Measurements from ENCODE around the gene ONECUT3.

ONECUT3 gene

GRCh38 chr19:1770866-1771576 is 17.7 kb downstream of the ONECUT3 start:
- no peak overlapping the region for H3K4me3 ChIP-seq (ENCODE audit: control insufficient read depth, low read depth, low read length)
- TF ChIP-seq CTCF (IDR thresholded peaks at IDR 0.05; ENCODE audit: control insufficient read depth, insufficient read depth, low read depth, low read length, missing control alignments): no peak
- no peak for DNase-seq (ENCODE audit: low read depth)

GRCh38 chr19:1773184-1773583 is 19.9 kb downstream of the ONECUT3 start:
- DNase-seq (ENCODE audit: low read depth): peak; percentile 28
- H3K4me3 ChIP-seq (ENCODE audit: control insufficient read depth, low read depth, low read length): no peak overlapping the region
- no peak for TF ChIP-seq CTCF (IDR thresholded peaks at IDR 0.05; ENCODE audit: control insufficient read depth, insufficient read depth, low read depth, low read length, missing control alignments)

- DNase-seq (ENCODE audit: low read depth): no peak
- TF ChIP-seq CTCF (IDR thresholded peaks at IDR 0.05; ENCODE audit: control insufficient read depth, insufficient read depth, low read depth, low read length, missing control alignments): peak; percentile 26
- no peak overlapping the region for H3K4me3 ChIP-seq (ENCODE audit: control insufficient read depth, low read depth, low read length)
These were observed 21.9 kb downstream of the ONECUT3 start for GRCh38 chr19:1774989-1775772.

- no peak for DNase-seq (ENCODE audit: low read depth)
- no peak overlapping the region for H3K4me3 ChIP-seq (ENCODE audit: control insufficient read depth, low read depth, low read length)
- no peak for TF ChIP-seq CTCF (IDR thresholded peaks at IDR 0.05; ENCODE audit: control insufficient read depth, insufficient read depth, low read depth, low read length, missing control alignments)
These were observed 22.8 kb downstream of the ONECUT3 start for GRCh38 chr19:1775951-1776605.

GRCh38 chr19:1776606-1777147 is 23.4 kb downstream of the ONECUT3 start:
- no peak for TF ChIP-seq CTCF (IDR thresholded peaks at IDR 0.05; ENCODE audit: control insufficient read depth, insufficient read depth, low read depth, low read length, missing control alignments)
- no peak for DNase-seq (ENCODE audit: low read depth)
- no peak overlapping the region for H3K4me3 ChIP-seq (ENCODE audit: control insufficient read depth, low read depth, low read length)

- no peak for TF ChIP-seq CTCF (IDR thresholded peaks at IDR 0.05; ENCODE audit: control insufficient read depth, insufficient read depth, low read depth, low read length, missing control alignments)
- no peak overlapping the region for H3K4me3 ChIP-seq (ENCODE audit: control insufficient read depth, low read depth, low read length)
- DNase-seq (ENCODE audit: low read depth): no peak
These were observed 23.8 kb downstream of the ONECUT3 start for GRCh38 chr19:1777149-1777548.
